Activated T-helper 1 cell treated with anti-CD3 and anti-CD28 coated beads, Interleukin-2, amount 50 U/mL, for 16 hours (primary cell): ENCODE measurements around the gene RBP5.
A peak's percentile ranks its signal among the peaks of the same experiment; 100 is the strongest.

Experiments used
- DNase-seq, 2 donors: peaks; one replicate each; pipeline ENCODE4 v3.0.0-alpha.2; 2020; ENCODE audit warnings: low read depth in 1 of 2, low spot score in 1 of 2

Gene RBP5

GRCh38 chr12:7102582-7102981 is 26.1 kb downstream of the RBP5 start:
- DNase-seq, result no peak

DNA sequence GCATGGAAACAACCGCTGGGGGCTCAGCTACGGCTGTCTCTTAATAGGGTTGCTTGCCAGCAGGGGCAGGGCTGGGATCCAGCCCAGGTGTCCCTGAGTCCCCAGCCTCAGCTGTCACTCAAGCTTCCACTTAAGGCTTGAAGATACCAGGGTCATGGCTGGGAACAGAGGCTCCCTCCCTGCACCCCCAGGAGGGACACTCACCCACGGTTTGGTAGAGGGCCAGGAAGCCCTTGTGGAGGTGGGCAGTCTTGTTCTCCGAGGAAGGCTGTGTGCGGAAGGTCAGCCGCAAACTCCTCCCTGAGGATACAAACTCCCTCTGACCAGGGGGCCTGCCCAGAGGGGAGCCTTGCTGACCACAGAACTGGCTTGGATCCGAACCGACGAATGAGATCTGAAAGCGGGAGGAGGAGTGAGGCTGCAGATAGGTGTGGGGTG is 27.0 kb downstream of the RBP5 start:
- DNase-seq, result no peak

- DNase-seq, result no peak
These were observed 27.5 kb downstream of the RBP5 start for GRCh38 chr12:7101047-7101693.

- DNase-seq, result no peak
These were observed 28.4 kb downstream of the RBP5 start for GRCh38 chr12:7100239-7100638.

DNA sequence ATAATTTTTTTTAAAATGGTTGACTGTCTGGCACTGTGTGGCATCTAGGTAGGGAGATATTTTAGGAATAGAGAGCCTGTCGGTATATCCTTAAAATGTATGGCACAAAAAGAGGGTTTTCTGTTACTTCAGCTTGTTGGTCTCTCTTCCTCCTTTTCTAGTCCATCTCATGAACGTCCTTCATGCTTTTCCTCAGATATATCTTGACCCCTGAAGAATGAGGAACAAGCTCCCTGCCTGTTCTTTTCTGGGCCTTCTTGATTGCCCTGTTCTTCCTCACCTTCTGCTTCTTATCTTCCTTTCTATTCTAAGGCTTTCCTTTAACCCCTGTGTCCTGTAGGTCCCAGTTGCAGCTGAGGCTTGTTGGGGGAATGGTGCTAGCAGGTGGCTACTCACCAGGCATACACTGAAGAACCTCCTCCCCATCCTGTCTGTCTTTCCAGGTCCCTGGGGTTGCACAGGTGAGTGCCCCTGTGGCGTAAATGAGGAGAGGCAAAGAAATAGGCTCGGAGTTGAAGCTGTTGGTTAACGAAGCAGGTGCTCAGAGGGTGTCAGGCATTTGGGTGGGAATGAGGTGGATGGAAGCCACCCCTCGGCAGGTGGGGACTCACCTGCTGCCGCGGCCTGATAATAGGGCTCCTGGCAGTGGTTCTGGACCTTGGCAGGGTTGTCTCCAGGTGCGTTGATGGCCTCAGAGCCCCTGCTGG is 29.2 kb downstream of the RBP5 start:
- DNase-seq, result no peak

GRCh38 chr12:7096979-7097378 is 31.7 kb downstream of the RBP5 start:
- no peak for DNase-seq

- DNase-seq, result no peak
These were observed 32.4 kb downstream of the RBP5 start for GRCh38 chr12:7096006-7096932.

- DNase-seq, result no peak
These were observed 34.8 kb downstream of the RBP5 start for GRCh38 chr12:7093892-7094291.

- no peak for DNase-seq
These were observed 35.2 kb downstream of the RBP5 start for GRCh38 chr12:7093486-7093885.

GRCh38 chr12:7092986-7093460 is 35.7 kb downstream of the RBP5 start:
- DNase-seq, result no peak

GRCh38 chr12:7092229-7092985 is 36.3 kb downstream of the RBP5 start, which contains the start of gene C1R:
Gene C1R, minus strand, starts transcription at chr12:7092445. Its CDS starts 57 bp downstream, at chr12:7092388.
- peak; percentile 38 to 45 for DNase-seq

GRCh38 chr12:7091660-7092228 is 36.9 kb downstream of the RBP5 start:
- DNase-seq, result no peak

- no peak for DNase-seq
These were observed 37.5 kb downstream of the RBP5 start for GRCh38 chr12:7091171-7091570.

- no peak for DNase-seq
These were observed 38.3 kb downstream of the RBP5 start for GRCh38 chr12:7090222-7090998.

- DNase-seq, result no peak
These were observed 39.4 kb downstream of the RBP5 start for GRCh38 chr12:7089196-7089871.

GRCh38 chr12:7083125-7083524 is 45.6 kb downstream of the RBP5 start:
- DNase-seq, result no peak

- DNase-seq, result no peak
These were observed 47.7 kb downstream of the RBP5 start for GRCh38 chr12:7081037-7081436.

DNA sequence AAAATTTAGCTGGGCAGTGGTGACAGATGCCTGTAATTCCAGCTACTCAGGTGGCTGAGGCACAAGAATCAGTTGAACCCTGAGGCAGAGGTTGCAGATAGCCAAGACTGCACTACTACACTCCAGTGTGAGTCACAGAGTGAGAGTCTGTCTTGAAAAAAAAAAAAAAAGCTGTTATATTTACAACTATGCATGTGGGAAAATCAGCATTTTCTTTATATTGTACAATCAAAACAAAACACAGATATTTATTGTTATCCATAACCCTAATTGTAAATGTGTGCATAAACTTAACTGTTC is 48.9 kb downstream of the RBP5 start:
- no peak for DNase-seq

GRCh38 chr12:7078163-7078562 is 50.5 kb downstream of the RBP5 start:
- DNase-seq, result no peak
